ENCODE measurements around the gene SOX8.

The SOX8 gene

GRCh38 chr16:974001-974601, 7.5 kb upstream of the SOX8 start:
- no peak for DNase-seq (ENCODE audit: low read depth)

GRCh38 chr16:974611-975261, 6.8 kb upstream of the SOX8 start:
- DNase-seq (ENCODE audit: low read depth): no peak

GRCh38 chr16:975291-975690, 6.3 kb upstream of the SOX8 start:
- no peak for DNase-seq (ENCODE audit: low read depth)

GRCh38 chr16:976389-976931, 5.1 kb upstream of the SOX8 start:
- no peak for DNase-seq (ENCODE audit: low read depth)

- DNase-seq (ENCODE audit: low read depth): no peak
Measured at GRCh38 chr16:977081-977701, 4.4 kb upstream of the SOX8 start.

DNA sequence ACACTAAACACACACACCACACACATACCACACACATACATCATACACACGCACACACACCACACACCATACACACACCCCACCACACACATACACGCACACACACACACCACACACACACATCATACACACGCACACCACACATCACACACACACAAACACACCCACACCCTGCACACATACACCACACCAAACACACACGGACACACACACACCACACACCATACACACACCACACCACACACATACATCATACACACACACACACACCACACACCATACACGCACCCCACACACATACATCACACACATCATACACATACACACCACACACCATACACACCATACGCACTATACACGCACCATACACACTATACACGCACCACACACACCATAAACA, 3.7 kb upstream of the SOX8 start:
- DNase-seq (ENCODE audit: low read depth): no peak

DNA sequence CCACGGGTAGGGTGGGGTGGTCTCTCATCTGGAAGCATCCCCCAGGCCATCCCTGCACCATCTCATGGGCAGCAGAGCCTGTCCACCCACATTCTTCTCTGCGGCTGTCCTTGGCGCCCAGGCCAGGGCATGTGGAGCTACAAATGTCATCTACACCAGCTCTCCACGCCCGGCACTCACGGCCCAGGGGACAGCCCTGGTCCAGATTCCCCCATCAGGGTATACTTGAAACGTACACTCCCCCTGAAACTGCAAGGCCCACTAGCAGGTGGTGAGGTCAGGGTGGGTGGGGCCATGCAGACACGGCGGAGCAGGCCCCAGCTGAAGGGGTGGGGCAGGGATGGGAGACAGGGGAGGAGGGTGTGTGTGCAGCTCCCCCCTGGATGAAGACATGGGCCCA, 3.2 kb upstream of the SOX8 start:
- no peak for DNase-seq (ENCODE audit: low read depth)

DNA sequence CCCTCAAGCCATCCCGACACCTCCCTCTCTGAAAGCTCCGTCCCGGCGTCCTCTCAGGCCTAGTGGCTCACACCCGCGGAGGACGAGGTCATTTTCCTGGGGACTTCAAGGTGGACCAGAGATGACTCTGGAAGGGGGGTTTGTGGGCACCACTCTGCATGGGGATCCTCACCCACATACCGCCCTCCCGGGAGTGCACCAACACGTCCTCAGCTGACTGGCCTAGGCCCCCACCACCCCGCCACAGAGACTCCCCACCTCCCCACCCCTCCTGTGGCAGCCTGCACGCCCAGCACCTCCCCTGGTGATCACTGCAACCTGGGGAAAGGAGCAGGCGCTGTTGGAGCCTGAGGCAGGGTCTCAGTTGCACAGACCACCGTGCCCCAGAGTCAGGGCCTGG, 2.4 kb upstream of the SOX8 start:
- no peak for DNase-seq (ENCODE audit: low read depth)

GRCh38 chr16:979859-980594, 1.5 kb upstream of the SOX8 start:
- no peak for DNase-seq (ENCODE audit: low read depth)

DNA sequence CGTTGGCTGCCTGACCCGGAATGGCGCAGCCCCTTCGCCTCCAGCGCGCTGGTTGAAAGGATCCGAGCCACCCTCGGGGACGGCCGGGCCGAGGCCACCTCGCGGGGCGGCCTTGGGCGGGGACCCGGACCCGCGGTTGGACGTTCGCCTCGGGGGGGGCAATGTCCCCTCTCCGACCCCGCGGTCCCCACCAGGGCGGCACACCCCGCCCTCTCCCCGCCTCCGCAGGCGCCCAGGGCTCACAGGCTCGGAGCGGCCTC, 1.0 kb upstream of the SOX8 start:
- DNase-seq (ENCODE audit: low read depth): no peak

DNA sequence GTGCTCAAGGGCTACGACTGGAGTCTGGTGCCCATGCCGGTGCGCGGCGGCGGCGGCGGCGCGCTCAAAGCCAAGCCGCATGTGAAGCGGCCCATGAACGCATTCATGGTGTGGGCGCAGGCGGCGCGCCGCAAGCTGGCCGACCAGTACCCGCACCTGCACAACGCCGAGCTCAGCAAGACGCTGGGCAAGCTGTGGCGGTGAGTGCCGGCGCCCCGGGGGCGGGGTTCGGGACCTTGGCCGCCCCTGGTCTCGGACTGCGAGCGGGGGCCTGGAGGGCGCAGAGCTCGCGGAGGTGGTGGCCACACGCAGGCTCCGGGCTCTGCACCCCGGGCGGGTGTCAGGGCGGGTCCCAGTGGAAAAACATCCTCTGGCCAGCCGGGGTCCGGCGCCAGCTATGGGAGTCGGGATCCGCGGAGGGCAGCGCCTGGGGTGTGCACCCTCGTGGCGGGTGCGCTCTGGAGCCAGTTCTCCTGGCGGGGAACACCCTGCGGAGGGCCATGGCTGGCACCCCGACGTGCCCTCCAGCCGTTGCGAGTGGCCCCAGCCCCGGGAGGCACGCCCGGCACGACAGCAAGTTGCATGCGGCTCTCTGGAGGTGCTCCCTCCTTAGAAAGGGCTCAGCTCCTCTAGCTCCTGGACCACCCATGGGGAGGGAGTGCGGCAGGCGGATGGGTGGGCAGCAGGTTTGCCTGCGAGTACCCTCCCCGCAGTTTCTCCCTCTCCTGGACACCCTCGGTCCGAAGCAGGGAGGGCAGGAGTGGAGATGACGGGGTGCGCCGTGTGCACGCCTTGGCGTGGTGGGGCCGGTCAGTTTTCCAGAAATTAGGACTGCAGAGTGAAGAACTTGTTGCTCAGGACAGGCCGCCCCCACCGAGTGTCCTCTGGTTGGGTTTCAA, 824 bp downstream of the SOX8 start:
- no peak for DNase-seq (ENCODE audit: low read depth)

DNA sequence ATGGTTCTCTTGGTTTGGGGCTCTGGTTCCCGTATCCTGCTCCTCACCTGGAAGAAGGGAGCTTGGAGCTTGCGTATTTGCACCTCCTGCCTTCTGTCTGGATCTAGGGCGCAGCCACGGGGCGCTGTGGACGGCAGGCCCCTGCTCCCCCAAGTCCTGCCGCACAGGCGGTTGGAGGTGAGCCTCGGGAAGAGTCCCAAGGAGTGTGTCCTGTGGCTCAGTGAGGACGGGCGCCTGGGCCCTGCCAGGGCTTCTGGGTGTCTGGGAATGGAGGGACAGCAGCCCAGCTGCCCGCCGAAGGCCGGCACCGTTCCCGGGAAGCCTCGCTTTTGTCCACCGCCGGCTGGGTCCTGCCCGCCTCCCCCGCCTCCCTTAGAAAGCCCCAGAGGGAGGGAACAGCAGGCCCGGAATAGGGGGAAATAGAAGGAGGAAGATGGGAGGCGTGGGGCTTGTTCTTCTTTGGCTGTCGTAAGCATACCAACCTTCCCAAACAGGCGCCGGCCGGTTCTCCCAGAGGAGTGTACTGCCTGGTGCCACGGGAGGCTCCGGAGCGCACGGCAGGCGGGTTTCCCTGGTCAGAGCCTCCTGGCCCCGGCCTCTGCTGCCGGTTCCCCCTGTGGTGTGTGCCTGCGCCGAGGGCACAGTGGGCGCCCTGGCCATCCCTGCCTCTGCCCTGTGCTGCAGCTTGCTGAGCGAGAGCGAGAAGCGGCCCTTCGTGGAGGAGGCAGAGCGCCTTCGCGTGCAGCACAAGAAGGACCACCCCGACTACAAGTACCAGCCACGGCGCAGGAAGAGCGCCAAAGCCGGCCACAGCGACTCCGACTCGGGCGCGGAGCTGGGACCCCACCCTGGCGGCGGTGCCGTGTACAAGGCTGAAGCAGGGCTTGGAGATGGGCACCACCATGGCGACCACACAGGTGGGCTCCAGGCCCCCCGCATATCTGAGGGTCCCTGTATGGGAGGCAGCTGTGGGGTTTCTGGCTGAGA, 1.8 kb downstream of the SOX8 start:
- no peak for DNase-seq (ENCODE audit: low read depth)

DNA sequence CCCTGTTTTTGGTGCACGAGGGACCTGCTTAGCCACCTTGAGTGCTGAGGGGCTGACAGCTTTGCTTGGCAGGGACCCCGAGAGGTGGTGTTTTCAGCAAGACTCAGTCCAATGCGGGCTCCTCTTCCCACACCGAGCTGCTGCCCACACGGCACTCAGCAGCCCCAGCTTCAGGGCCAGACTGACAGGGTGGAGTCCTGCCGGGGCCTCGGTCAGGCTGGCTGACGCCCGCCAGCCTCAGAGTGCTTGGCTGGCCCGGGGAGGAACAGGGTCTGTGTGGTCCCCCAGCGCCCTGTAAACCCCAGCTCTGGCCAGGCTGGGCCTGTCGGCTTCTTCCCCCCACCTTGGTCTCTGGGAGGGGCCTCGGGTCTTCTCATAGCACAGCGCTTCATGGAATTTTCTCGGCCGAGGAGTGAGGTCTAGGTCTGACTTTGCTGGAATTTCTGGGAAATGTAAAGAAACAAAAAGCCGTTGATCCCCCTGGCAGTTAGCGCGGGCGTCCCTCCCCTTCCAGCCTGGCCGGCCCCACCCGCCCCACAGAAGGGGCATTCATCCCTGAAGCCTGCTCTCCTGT, 2.6 kb downstream of the SOX8 start:
- DNase-seq (ENCODE audit: low read depth): no peak

- no peak for DNase-seq (ENCODE audit: low read depth)
Measured at GRCh38 chr16:984736-985636, 3.4 kb downstream of the SOX8 start.

DNA sequence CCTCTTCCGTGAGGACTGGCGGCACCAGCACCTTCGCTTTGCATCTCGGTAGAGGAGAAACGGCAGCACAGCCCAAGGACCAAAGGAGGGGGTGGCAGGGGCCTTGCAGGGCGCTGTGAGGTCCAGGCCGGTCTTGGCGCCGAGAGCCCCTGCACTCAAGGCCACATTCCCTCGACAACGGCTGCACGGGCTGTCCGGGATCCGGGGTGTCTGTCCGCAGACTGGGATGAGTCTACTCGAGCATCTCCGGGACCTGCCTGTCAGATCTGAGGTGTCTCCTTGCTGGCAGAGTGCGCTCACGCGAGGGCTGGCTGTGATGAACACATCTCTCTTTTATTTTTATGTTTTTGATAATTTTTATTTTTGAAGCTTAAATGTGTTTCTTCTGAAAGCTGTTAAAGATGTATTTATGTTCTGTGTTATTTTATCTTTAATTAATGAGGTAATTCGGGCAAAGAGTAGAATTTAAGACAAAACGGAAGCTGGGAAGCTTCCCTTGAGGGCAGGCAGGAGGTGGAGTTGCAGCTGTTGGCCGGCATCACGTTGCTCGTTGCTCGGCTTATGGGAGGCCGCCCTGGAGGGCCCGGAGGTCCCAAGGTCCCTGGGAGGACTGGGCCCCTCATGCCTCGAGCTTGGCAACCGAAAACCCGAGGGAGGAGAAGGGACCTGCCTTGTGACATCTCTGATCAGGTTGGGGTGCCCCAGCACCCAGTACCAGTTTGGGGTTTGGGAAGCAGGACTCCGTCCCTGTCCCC, 4.3 kb downstream of the SOX8 start:
- no peak for DNase-seq (ENCODE audit: low read depth)

DNA sequence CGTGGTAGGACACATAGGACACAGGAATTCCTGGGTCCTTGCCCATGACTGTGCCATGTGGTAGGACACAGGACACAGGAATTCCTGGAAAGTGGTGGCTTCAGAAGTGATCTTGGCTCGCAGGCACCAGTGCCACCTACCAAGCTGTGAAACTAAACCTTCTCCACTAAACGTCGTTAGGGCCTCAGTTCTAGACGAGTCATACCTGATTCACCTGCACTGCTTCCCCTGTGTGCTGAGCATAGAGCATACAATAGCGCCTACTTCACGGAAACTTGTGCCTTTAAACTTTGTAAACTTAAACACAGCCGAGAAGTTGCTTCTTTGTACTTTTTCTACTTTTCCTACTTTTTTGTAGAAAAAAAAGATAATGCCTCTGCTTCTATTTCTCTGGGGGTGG, 4.8 kb downstream of the SOX8 start:
- DNase-seq (ENCODE audit: low read depth): no peak

- no peak for DNase-seq (ENCODE audit: low read depth)
Measured at GRCh38 chr16:986925-987582, 5.5 kb downstream of the SOX8 start.

DNA sequence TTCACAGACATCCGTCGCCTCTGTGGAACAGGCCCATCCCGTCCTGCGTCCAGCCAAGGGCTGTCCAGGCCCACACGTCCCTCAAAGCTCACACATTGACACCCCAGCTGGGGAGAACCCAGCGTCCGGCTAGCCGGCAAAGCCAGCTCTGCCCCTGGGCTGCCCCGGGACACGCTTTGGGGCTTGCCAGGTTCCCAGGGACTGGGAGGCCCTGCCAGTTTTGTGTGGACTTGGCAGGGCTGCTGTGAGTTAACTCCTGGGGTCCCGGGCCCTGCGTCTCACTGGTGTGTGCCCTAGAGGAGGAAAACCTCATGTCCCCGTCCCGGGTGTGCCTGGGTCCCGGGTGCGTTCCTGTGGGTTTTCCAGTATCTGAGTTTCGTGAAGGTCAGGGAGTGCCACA, 6.3 kb downstream of the SOX8 start:
- no peak for DNase-seq (ENCODE audit: low read depth)

Measured in CMK (cell line).